Stimulated activated naive CD8-positive, alpha-beta T cell treated with anti-CD3 and anti-CD28 coated beads, Interleukin-15, amount 100 ng/mL, for 72 hours (primary cell): Measurements from ENCODE around the gene CST5.

Experiments used
- ATAC-seq: fragments of 150-1000 bp; cut with Tn5 transposase; 2 replicates; pipeline ENCODE4 v1.10.0; 2021; ENCODE audit warnings: mild to moderate bottlenecking, moderate library complexity
- DNase-seq, 2 donors: peaks; one replicate each; pipeline ENCODE4 v3.0.0; 2021 to 2022
- H3K27ac Mint-ChIP-seq, 2 donors: one replicate each; pipeline ENCODE4 v1.8.0; 2022; ENCODE audit warnings: mild to moderate bottlenecking in 2 of 2, mixed read lengths in 2 of 2, moderate library complexity in 2 of 2
- H3K27me3 Mint-ChIP-seq: one replicate; pipeline ENCODE4 v1.8.0; 2022; ENCODE audit warnings: mixed read lengths
- H3K4me1 Mint-ChIP-seq: one replicate; pipeline ENCODE4 v1.8.0; 2022; ENCODE audit warnings: mild to moderate bottlenecking, mixed read lengths
- H3K4me3 Mint-ChIP-seq, 2 donors: one replicate each; pipeline ENCODE4 v1.8.0; 2022; ENCODE audit warnings: mild to moderate bottlenecking in 2 of 2, mixed read lengths in 2 of 2, moderate library complexity in 1 of 2
- H3K9me3 Mint-ChIP-seq, 2 donors: one replicate each; pipeline ENCODE4 v1.8.0; 2022; ENCODE audit warnings: mixed read lengths in 2 of 2

The CST5 gene, protein sequence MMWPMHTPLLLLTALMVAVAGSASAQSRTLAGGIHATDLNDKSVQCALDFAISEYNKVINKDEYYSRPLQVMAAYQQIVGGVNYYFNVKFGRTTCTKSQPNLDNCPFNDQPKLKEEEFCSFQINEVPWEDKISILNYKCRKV

DNA sequence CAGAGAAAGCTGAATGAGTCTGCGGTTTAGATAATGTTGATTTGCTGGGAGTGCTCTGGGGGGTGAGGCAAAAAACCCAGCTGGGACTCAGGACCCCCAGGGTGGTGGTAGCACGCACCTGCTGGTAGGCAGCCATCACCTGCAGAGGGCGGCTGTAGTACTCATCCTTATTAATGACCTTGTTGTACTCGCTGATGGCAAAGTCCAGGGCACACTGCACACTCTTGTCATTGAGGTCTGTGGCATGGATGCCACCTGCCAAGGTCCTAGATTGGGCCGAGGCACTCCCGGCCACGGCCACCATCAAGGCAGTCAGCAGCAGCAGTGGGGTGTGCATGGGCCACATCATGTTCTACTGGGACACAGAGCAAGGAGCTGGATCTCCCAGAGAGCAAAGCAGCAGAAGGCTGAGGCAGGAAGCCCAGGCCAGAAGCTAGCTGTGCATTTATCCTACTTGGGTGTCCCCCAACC, at the start of gene CST5:
TSS of gene CST5 (minus strand) at position 421 of the 471 bp plus-strand sequence. CDS start at position 349, 72 bp downstream.
- DNase-seq (no peak), ATAC-seq (no peak)
- no peak within 1 kb of the TSS for H3K4me3 Mint-ChIP-seq
- H3K27me3 Mint-ChIP-seq, result no peaks in the 10 kb centered on the region
- H3K27ac Mint-ChIP-seq, result peak within 1 kb of the TSS in 1 of 2 donors; percentile 61
- H3K4me1 Mint-ChIP-seq, result peaks cover 16% of the 10 kb centered on the region
- H3K9me3 Mint-ChIP-seq, result no peaks in the 10 kb centered on the region

- H3K27ac Mint-ChIP-seq, result peak overlapping the region; percentile 41 to 86
- H3K4me1 Mint-ChIP-seq, result peaks cover 41% of the 10 kb centered on the region
- peaks cover 4 to 11% of the 10 kb centered on the region in 2 donors for H3K9me3 Mint-ChIP-seq
- peak; percentile 88 for ATAC-seq
- peak overlapping the region; percentile 45 to 65 for H3K4me3 Mint-ChIP-seq
- peak; percentile 39 to 63 for DNase-seq
- no peaks in the 10 kb centered on the region for H3K27me3 Mint-ChIP-seq
Measured at GRCh38 chr20:23928788-23929187, 49.2 kb upstream of the CST5 start.

GRCh38 chr20:23928353-23928752, 48.8 kb upstream of the CST5 start:
- DNase-seq (no peak), ATAC-seq (peak; percentile 64)
- peak overlapping the region; percentile 45 to 65 for H3K4me3 Mint-ChIP-seq
- peaks cover 4 to 11% of the 10 kb centered on the region in 2 donors for H3K9me3 Mint-ChIP-seq
- H3K27ac Mint-ChIP-seq, result peak overlapping the region; percentile 41 to 86
- H3K27me3 Mint-ChIP-seq, result no peaks in the 10 kb centered on the region
- peaks cover 41% of the 10 kb centered on the region for H3K4me1 Mint-ChIP-seq

DNA sequence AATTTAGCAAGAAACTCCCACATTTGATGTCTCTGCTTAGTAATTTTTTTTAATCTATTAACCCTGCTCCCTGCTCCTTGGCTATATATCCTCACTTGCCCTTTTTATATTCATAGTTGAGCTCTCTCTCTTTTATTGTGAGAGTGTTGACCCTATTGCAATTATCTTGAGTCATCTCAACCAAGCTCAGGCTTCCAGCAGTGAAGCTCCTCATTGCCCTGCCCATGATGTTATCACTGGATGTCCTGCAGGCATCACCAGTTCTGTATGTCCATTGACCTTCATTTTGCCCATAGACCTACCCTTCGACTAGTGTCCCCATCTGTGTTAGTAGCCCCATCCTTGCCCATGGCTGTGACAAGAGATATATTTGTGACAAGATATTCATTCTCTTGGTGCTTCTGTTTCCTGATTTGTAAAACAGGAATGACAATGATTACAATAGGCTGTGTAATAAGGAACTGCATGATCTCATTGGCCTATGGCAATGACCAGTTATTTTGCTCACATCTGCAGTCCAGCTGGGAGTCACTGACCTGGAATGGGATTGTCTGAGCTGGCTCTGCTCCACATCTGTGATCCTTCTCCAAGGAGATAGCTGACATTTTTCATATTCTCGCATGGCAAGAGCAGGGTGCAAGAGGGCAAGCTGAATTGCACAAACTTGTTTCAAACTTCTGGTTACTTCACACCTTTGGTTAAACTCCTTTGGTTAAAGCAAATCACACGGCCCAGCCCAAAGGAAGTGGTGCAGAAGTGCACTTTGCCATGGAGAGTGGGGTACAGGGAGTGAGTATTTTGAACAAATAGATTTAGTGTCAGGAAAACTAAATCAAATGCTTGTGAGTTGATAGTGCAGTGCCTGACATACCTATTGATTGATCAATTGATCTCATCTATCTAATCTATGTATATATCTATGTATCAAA, 47.7 kb upstream of the CST5 start:
- H3K27ac Mint-ChIP-seq, result no peak overlapping the region
- ATAC-seq, result no peak

GRCh38 chr20:23926526-23926880, 47.0 kb upstream of the CST5 start:
- no peak for DNase-seq
- Mint-ChIP-seq H3K27ac (no peak overlapping the region), H3K4me1 (peaks cover 41% of the 10 kb centered on the region), H3K9me3 (peaks cover 4 to 11% of the 10 kb centered on the region in 2 donors), H3K27me3 (no peaks in the 10 kb centered on the region), H3K4me3 (no peak overlapping the region)
- ATAC-seq, result no peak

More for the DNA sequence above, 47.7 kb upstream of the CST5 start:
- Mint-ChIP-seq H3K4me1 (peaks cover 41% of the 10 kb centered on the region), H3K9me3 (peaks cover 4 to 11% of the 10 kb centered on the region in 2 donors), H3K27me3 (no peaks in the 10 kb centered on the region), H3K4me3 (no peak overlapping the region)
- DNase-seq, result no peak

DNA sequence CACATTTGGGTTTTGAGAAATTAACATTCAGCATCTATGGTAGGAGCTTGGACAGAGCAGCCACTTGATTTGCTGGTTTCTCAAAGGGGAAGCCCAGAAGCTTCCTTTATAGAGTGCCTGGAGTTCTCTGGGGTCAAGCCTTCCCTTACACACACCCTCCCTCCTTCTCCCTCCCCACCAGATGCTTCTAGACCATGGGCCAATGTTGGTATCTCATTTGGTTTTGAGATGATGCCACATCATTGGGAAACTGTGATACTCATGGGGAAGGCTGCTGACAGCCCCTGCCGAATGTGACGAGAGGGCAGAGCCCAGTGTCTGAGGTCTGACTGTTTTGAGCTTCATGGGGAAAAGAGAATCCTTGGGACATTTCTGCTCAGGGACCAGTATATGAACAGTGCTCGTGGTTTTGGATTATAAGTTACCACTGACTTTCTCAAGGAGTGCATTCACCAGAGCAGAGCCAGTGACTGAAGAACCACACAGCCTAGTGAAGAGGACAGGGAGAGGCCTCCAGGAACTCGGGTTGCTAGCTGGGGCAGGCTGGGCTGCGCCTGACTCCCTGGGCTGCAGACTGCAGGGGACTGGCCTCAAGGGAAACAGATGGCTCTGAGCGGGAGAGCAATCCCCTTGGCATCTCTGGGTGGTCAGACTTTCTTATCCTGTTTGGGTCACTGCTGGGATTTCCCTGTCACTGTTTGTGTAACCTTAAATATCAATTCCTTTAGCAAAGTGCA, 46.4 kb upstream of the CST5 start:
- peaks cover 44% of the 10 kb centered on the region for H3K4me1 Mint-ChIP-seq
- ATAC-seq (no peak), DNase-seq (no peak)
- no peak overlapping the region for H3K4me3 Mint-ChIP-seq
- peaks cover 4 to 11% of the 10 kb centered on the region in 2 donors for H3K9me3 Mint-ChIP-seq
- peak overlapping the region in 1 of 2 donors; percentile 13 for H3K27ac Mint-ChIP-seq
- no peaks in the 10 kb centered on the region for H3K27me3 Mint-ChIP-seq

GRCh38 chr20:23924751-23925150, 45.2 kb upstream of the CST5 start:
- Mint-ChIP-seq H3K27ac (peak overlapping the region in 1 of 2 donors; percentile 51), H3K4me3 (no peak overlapping the region), H3K4me1 (peaks cover 56% of the 10 kb centered on the region), H3K27me3 (no peaks in the 10 kb centered on the region), H3K9me3 (peaks cover 0 to 2% of the 10 kb centered on the region in 2 donors)
- DNase-seq (no peak), ATAC-seq (no peak)

DNA sequence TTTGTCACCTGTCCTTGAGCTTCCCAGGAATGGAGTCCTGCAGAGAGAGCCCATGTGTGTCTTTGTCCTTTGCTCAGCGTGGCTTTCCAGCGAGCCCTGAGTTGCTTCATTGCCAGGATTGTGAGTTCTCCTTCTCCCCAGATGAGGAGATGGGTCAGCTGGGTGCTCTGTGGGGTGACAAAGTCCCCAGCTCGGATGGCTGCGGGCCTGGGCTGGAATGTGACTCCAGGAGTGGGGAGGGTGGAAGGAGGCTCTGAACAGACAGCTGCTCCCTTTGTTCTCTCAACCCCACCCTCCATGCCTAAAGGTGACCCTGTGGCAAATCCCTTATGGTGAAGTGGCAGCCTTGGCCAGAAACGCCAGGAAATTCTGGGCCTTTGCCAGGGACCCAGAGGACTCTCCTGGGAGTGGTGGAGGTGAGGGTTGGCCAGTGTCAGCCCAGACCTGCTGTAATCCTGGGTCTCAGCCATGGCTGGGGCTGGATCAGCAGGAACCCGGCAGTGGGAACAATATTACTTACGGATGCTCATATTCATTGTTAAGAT, 44.4 kb upstream of the CST5 start:
- Mint-ChIP-seq H3K9me3 (no peaks in the 10 kb centered on the region), H3K4me1 (peaks cover 58% of the 10 kb centered on the region), H3K4me3 (no peak overlapping the region), H3K27me3 (no peaks in the 10 kb centered on the region), H3K27ac (peak overlapping the region in 1 of 2 donors; percentile 51)
- DNase-seq (no peak), ATAC-seq (no peak)

GRCh38 chr20:23923311-23923710, 43.8 kb upstream of the CST5 start:
- Mint-ChIP-seq H3K9me3 (no peaks in the 10 kb centered on the region), H3K27ac (no peak overlapping the region), H3K4me1 (peaks cover 58% of the 10 kb centered on the region), H3K4me3 (no peak overlapping the region), H3K27me3 (no peaks in the 10 kb centered on the region)
- ATAC-seq, result no peak
- no peak for DNase-seq

DNA sequence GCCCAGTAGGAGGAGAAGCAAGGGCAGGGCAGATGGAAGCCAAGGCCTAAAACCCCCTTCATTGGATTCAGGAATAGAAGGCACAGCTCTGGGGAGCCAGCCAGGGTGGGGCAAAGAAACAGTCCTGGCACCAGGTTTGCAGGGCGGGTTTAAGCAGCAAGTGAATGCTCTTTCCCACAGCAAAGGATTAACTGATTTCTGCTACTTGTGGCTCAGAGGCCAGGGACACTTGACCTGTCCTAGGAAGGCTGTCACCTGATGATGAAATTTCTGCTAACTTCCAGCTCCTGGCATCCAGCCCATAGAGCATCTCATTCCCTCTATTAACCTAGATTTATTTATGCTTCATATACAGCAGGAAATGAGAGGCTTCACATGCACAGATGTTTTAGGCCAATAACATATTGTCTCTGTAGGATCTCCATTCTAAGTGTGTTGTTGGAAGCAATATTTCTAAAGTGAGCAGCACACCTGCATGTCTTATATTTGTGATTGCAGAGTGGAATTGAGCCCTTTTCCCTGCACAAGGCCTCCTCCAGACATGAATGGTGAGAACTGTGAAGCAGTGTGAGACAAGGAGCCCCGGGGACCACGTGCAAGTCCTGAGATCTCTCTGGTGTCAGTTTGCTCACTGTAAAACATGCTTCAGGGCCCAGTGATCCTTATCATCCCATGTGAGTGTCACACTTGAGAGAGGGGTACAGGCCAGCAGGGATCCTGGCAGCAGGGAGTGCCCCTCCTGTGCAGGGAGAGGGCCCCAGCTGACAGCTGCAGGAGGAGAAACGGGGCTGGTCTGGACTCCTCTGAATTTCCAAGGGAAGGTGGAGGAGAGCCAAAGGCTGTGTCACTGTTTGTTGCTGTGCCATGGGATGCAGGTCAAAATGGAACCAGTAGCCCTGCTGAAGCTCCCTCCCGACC, 41.1 kb upstream of the CST5 start:
- H3K9me3 Mint-ChIP-seq, result no peaks in the 10 kb centered on the region
- peak overlapping the region; percentile 35 to 75 for H3K27ac Mint-ChIP-seq
- H3K4me1 Mint-ChIP-seq, result peaks cover 58% of the 10 kb centered on the region
- DNase-seq (no peak), ATAC-seq (peak; percentile 11)
- peak overlapping the region in 1 of 2 donors; percentile 27 for H3K4me3 Mint-ChIP-seq
- no peaks in the 10 kb centered on the region for H3K27me3 Mint-ChIP-seq

DNA sequence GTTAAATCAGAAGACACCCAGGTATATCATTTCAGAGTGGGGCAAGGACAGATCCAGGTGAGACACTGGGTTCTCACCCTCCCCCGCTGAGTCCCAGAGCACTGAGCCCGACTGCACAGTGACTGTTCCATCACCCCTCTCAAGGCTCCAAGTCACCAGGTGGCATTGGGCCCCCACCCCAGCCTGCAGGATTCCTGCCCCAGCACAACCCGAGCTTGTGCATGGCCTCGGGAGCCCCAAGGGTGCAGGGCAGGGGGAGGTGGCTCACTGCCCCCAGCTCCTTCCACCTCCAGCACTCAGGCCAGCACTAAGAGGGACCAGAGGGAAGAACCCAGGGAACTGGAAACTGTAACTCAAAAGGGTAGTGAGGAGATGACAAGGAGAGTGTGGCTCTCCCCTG, 39.3 kb upstream of the CST5 start:
- H3K9me3 Mint-ChIP-seq, result no peaks in the 10 kb centered on the region
- H3K4me1 Mint-ChIP-seq, result peaks cover 45% of the 10 kb centered on the region
- H3K27ac Mint-ChIP-seq, result no peak overlapping the region
- no peaks in the 10 kb centered on the region for H3K27me3 Mint-ChIP-seq
- DNase-seq, result no peak
- ATAC-seq, result no peak
- H3K4me3 Mint-ChIP-seq, result no peak overlapping the region

- Mint-ChIP-seq H3K9me3 (no peaks in the 10 kb centered on the region), H3K27me3 (no peaks in the 10 kb centered on the region), H3K4me3 (no peak overlapping the region), H3K4me1 (peaks cover 45% of the 10 kb centered on the region), H3K27ac (peak overlapping the region in 1 of 2 donors; percentile 44)
- ATAC-seq, result no peak
- no peak for DNase-seq
Measured at GRCh38 chr20:23918101-23918862, 38.7 kb upstream of the CST5 start.

DNA sequence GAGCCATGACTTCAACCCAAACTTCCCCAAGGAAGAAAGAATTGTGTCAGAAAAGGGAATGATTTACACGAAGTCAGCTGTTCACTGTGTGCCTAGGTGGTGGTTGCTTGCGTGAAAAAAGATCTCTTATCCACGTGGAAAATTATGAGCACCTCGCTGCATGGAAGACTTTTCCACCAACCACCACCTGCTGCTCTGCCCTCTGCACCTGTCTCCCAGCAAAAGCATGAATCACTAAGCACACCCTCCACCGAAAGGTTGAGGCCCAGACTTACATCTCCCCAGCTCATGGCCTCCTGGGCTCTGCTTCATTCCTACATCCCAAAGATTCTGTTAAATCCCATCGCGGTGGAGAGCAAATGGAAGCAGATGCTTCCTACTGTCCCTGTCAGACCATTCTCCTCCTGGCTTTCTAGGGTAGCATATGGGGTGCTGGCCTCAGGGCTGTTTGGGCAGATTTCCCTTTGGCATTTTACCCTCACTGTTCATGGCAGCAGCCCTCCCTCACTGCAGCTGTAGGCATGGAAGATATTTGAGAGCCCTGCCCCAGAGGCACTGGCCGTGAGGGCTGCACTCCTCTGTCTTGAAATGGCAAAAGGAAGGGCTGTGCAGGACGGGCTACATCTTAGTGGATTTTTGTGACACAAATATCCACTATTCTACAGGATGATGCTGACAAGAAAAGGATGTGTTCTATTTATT, 37.6 kb upstream of the CST5 start:
- Mint-ChIP-seq H3K9me3 (no peaks in the 10 kb centered on the region), H3K27me3 (no peaks in the 10 kb centered on the region), H3K4me3 (no peak overlapping the region), H3K27ac (peak overlapping the region in 1 of 2 donors; percentile 67), H3K4me1 (peaks cover 45% of the 10 kb centered on the region)
- DNase-seq, result no peak
- no peak for ATAC-seq
